Measurements from ENCODE around the gene ZNF804B.

DNA sequence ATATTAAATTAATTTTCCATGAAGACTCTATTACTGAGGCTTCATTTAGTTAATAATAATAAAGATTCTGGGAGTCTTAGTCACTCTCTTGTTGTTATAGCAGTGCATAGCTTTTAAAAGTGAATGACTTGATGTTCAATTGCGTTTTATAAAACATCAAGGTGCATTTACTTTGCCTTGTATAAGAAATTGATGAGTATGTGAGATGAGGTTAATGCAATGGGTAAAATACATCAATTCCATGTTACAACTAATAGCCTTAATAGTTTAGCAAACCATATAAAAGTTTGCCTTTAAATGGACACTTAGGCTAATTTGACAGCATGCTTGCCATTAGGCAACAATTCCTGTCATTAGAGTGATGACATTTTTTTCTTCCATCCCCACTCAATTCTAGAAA, 209.7 kb downstream of the ZNF804B start:
- TF ChIP-seq, protein P1, sequence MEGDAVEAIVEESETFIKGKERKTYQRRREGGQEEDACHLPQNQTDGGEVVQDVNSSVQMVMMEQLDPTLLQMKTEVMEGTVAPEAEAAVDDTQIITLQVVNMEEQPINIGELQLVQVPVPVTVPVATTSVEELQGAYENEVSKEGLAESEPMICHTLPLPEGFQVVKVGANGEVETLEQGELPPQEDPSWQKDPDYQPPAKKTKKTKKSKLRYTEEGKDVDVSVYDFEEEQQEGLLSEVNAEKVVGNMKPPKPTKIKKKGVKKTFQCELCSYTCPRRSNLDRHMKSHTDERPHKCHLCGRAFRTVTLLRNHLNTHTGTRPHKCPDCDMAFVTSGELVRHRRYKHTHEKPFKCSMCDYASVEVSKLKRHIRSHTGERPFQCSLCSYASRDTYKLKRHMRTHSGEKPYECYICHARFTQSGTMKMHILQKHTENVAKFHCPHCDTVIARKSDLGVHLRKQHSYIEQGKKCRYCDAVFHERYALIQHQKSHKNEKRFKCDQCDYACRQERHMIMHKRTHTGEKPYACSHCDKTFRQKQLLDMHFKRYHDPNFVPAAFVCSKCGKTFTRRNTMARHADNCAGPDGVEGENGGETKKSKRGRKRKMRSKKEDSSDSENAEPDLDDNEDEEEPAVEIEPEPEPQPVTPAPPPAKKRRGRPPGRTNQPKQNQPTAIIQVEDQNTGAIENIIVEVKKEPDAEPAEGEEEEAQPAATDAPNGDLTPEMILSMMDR (conservative IDR thresholded peaks at IDR 0.05; ENCODE audit: low read depth, low read length) = no peak
- TF ChIP-seq EZH2 (IDR thresholded peaks at IDR 0.05; ENCODE audit: low read length, unreplicated experiment) = no peak
